Nephron (organoid): ENCODE data around the gene AMFR.

Experiments used
- H3K27ac Mint-ChIP-seq, 3 experiments: 2 replicates each; pipeline ENCODE4 v1.8.0; 2020; ENCODE audit warnings: mixed read lengths in 3 of 3, mild to moderate bottlenecking in 2 of 3, moderate library complexity in 1 of 3
- H3K27me3 Mint-ChIP-seq: 2 replicates; pipeline ENCODE4 v1.8.0; 2021; ENCODE audit warnings: low read depth, mild to moderate bottlenecking, moderate library complexity, mixed read lengths
- H3K36me3 Mint-ChIP-seq: 2 replicates; pipeline ENCODE4 v1.8.0; 2020; ENCODE audit warnings: low read depth, mixed read lengths
- H3K4me1 Mint-ChIP-seq: 2 replicates; pipeline ENCODE4 v1.8.0; 2020; ENCODE audit warnings: mixed read lengths
- H3K4me3 Mint-ChIP-seq, 3 experiments: 2 replicates each; pipeline ENCODE4 v1.8.0; 2020; ENCODE audit warnings: mild to moderate bottlenecking in 3 of 3, mixed read lengths in 3 of 3, moderate library complexity in 2 of 3
- H3K9me3 Mint-ChIP-seq: 2 replicates; pipeline ENCODE4 v1.8.0; 2020; ENCODE audit warnings: mixed read lengths
- CTCF ChIP-seq, 3 experiments: fragments of 200-600 bp; sonication (generic); IDR thresholded peaks; one replicate each; pipeline ENCODE4 v1.5.0; 2021; ENCODE audit warnings: antibody characterized with exemption in 3 of 3; ENCODE audit not compliant: unreplicated experiment in 3 of 3

The AMFR gene

GRCh38 chr16:56423584-56424403 lies 1.6 kb downstream of the AMFR start:
- Mint-ChIP-seq H3K27ac (peak overlapping the region; percentile 79 to 81 (median 79)), H3K36me3 (peaks cover 5% of the 10 kb centered on the region), H3K27me3 (no peaks in the 10 kb centered on the region), H3K4me1 (peaks cover 26% of the 10 kb centered on the region), H3K9me3 (no peaks in the 10 kb centered on the region), H3K4me3 (peak overlapping the region; percentile 94 to 98 (median 98))
- TF ChIP-seq CTCF (IDR thresholded peaks at IDR 0.05; ENCODE audit: unreplicated experiment in 3 of 3): no peak

GRCh38 chr16:56422896-56423441 lies 2.4 kb downstream of the AMFR start:
- TF ChIP-seq CTCF (IDR thresholded peaks at IDR 0.05; ENCODE audit: unreplicated experiment in 3 of 3): no peak
- Mint-ChIP-seq H3K4me3 (peak overlapping the region; percentile 75 to 98 (median 76)), H3K36me3 (peaks cover 8% of the 10 kb centered on the region), H3K27ac (peak overlapping the region in 2 of 3 experiments; percentile 4 to 47), H3K4me1 (peaks cover 26% of the 10 kb centered on the region), H3K9me3 (no peaks in the 10 kb centered on the region), H3K27me3 (no peaks in the 10 kb centered on the region)

- no peaks in the 10 kb centered on the region for H3K27me3 Mint-ChIP-seq
- H3K27ac Mint-ChIP-seq: no peak overlapping the region
- peak overlapping the region; percentile 19 to 57 (median 36) for H3K4me3 Mint-ChIP-seq
- peaks cover 8% of the 10 kb centered on the region for H3K36me3 Mint-ChIP-seq
- no peaks in the 10 kb centered on the region for H3K9me3 Mint-ChIP-seq
- TF ChIP-seq CTCF (IDR thresholded peaks at IDR 0.05; ENCODE audit: unreplicated experiment in 3 of 3): no peak
- peaks cover 26% of the 10 kb centered on the region for H3K4me1 Mint-ChIP-seq
These were observed 3.2 kb downstream of the AMFR start for GRCh38 chr16:56421976-56422669.

- peaks cover 8% of the 10 kb centered on the region for H3K36me3 Mint-ChIP-seq
- H3K27ac Mint-ChIP-seq: no peak overlapping the region
- peaks cover 26% of the 10 kb centered on the region for H3K4me1 Mint-ChIP-seq
- peak overlapping the region in 2 of 3 experiments; percentile 30 to 57 for H3K4me3 Mint-ChIP-seq
- no peaks in the 10 kb centered on the region for H3K9me3 Mint-ChIP-seq
- no peaks in the 10 kb centered on the region for H3K27me3 Mint-ChIP-seq
- TF ChIP-seq CTCF (IDR thresholded peaks at IDR 0.05; ENCODE audit: unreplicated experiment in 3 of 3): no peak
These were observed 4.0 kb downstream of the AMFR start for GRCh38 chr16:56421313-56421712.

- Mint-ChIP-seq H3K27me3 (no peaks in the 10 kb centered on the region), H3K36me3 (peaks cover 8% of the 10 kb centered on the region), H3K4me3 (no peak overlapping the region), H3K9me3 (no peaks in the 10 kb centered on the region), H3K27ac (peak overlapping the region in 1 of 3 experiments; percentile 27), H3K4me1 (peaks cover 26% of the 10 kb centered on the region)
- TF ChIP-seq CTCF (IDR thresholded peaks at IDR 0.05; ENCODE audit: unreplicated experiment in 3 of 3): no peak
These were observed 4.7 kb downstream of the AMFR start for GRCh38 chr16:56420613-56421012.
